K562 (cell line): ENCODE data around the gene SETD1B. TPM values are rescaled to one million over a fixed set of nuclear protein-coding genes. Genes with fewer than 3 reads are reported as not detected.

Source experiments
- ATAC-seq: fragments of 200-7000 bp; cut with Tn5 transposase; 3 replicates; pipeline ENCODE4 v1.9.1; 2020; ENCODE audit warnings: moderate library complexity
- BruUV-seq: library from RNA; stranded (reverse); fragments of 400-500 nt; replicated peaks from 2 replicates; lab custom pipeline; 2021; lab: Mats Ljungman, UMichigan
- CTCF ChIA-PET: fragments of 300-600 bp; formaldehyde crosslinking; extraction: SDS; loops from one replicate; lab custom pipeline; 2021; ENCODE audit warnings: low intra/inter-chr PET ratio; lab: Yijun Ruan, JAX
- POLR2A ChIA-PET: fragments of 300-600, 350-650 bp; sonication (Branson Sonifier 250); formaldehyde crosslinking; extraction: SDS; loops from one replicate; lab custom pipeline; 2021; ENCODE audit warnings: antibody characterized with exemption, inconsistent platforms; lab: Yijun Ruan, JAX
- DNase-seq, 4 experiments: peaks; one replicate each; pipeline versions ENCODE4 v3.0.0 to v3.0.0-alpha.2; 2011 to 2018; ENCODE audit warnings: low spot score in 3 of 4, mixed read lengths in 3 of 4; ENCODE audit errors: extremely low read depth in 1 of 4
- FAIRE-seq: peaks from 2 replicates; lab custom pipeline; 2011; peaks lifted over from hg19 to GRCh38; lab: Jason Lieb, UNC
- H2AFZ ChIP-seq: 2 replicates; pipeline ENCODE4 v1.6.0; 2011; ENCODE audit warnings: low read depth, low read length, control low read depth, inconsistent platforms
- H3K27ac ChIP-seq: fragments of 200-600 bp; 3 replicates; pipeline ENCODE4 v1.8.0; 2011; ENCODE audit warnings: low read depth, mild to moderate bottlenecking, control low read depth, inconsistent platforms, low read length, moderate library complexity, mixed read lengths; ENCODE audit errors: extremely low read depth
- H3K27me3 ChIP-seq, 2 experiments: fragments of 300-600 bp in 1 of 2; 2 replicates in 1 of 2; 3 replicates in 1 of 2; pipeline versions ENCODE4 v1.6.0 to v1.8.0; 2011; ENCODE audit warnings: inconsistent platforms in 2 of 2, low read length in 2 of 2, mild to moderate bottlenecking in 1 of 2, mixed read lengths in 1 of 2, moderate library complexity in 1 of 2; ENCODE audit not compliant: control insufficient read depth in 2 of 2, insufficient read depth in 2 of 2
- H3K36me3 ChIP-seq: fragments of 300-600 bp; 3 replicates; pipeline ENCODE4 v1.8.0; 2011; ENCODE audit warnings: mild to moderate bottlenecking, low read length, inconsistent platforms; ENCODE audit not compliant: control insufficient read depth, insufficient read depth
- H3K4me1 ChIP-seq, 2 experiments: fragments of 200-600 bp in 1 of 2; replicated peaks in 1 of 2; 2 replicates in 1 of 2; 3 replicates in 1 of 2; pipeline versions ENCODE4 v1.5.1 to v1.8.0; 2011; ENCODE audit warnings: inconsistent platforms in 2 of 2, low read length in 2 of 2, mild to moderate bottlenecking in 1 of 2, mixed read lengths in 1 of 2, moderate library complexity in 1 of 2; ENCODE audit not compliant: control insufficient read depth in 2 of 2, insufficient read depth in 2 of 2
- H3K4me2 ChIP-seq: 2 replicates; pipeline ENCODE4 v1.6.1; 2011; ENCODE audit warnings: low read length, control low read depth, inconsistent platforms, mixed read lengths; ENCODE audit not compliant: insufficient read depth
- H3K4me3 ChIP-seq: fragments of 200-600 bp; sonication (generic), shearing (Covaris generic); 2 replicates; pipeline ENCODE4 v1.5.1; 2016; ENCODE audit warnings: control low read depth, inconsistent platforms
- H3K79me2 ChIP-seq: fragments of 200-600 bp; 3 replicates; pipeline ENCODE4 v1.8.0; 2011; ENCODE audit warnings: low read length, inconsistent platforms; ENCODE audit not compliant: control insufficient read depth, insufficient read depth
- H3K9ac ChIP-seq, 2 experiments: 2 replicates each; pipeline versions ENCODE4 v1.6.0 to v1.6.1; 2011; ENCODE audit warnings: low read depth in 2 of 2, low read length in 2 of 2, control low read depth in 1 of 2, inconsistent platforms in 1 of 2, mild to moderate bottlenecking in 1 of 2, mixed read lengths in 1 of 2; ENCODE audit not compliant: insufficient read depth in 1 of 2
- H3K9me1 ChIP-seq: one replicate; pipeline ENCODE4 v1.6.0; 2011; ENCODE audit warnings: inconsistent platforms, mild to moderate bottlenecking, low read length, moderate library complexity; ENCODE audit not compliant: control insufficient read depth, insufficient read depth
- H3K9me3 ChIP-seq: replicated peaks from 2 replicates; pipeline ENCODE4 v1.5.1; 2011; ENCODE audit warnings: low read depth, low read length, inconsistent platforms; ENCODE audit not compliant: control insufficient read depth, insufficient read depth
- H4K20me1 ChIP-seq: replicated peaks from 2 replicates; pipeline ENCODE4 v1.6.1; 2011; ENCODE audit warnings: low read length, inconsistent platforms, mixed read lengths; ENCODE audit not compliant: control insufficient read depth, insufficient read depth
- E4F1 ChIP-seq: fragments of 250-450 bp; sonication (Bioruptor Pico); IDR thresholded peaks from 2 replicates; pipeline ENCODE4 v1.5.0; 2021; ENCODE audit warnings: mild to moderate bottlenecking, borderline replicate concordance
- POLR2G ChIP-seq: fragments of 200-400 bp; formaldehyde crosslinking; IDR thresholded peaks from 2 replicates; pipeline ENCODE4 v1.6.1; 2017; ENCODE audit warnings: low read depth, mild to moderate bottlenecking, antibody characterized with exemption, low read length, moderate library complexity
- PURB ChIP-seq: sonication (generic); formaldehyde crosslinking; IDR thresholded peaks from 2 replicates; pipeline ENCODE4 v1.9.0; 2021; ENCODE audit warnings: low read depth, mild to moderate bottlenecking, missing genetic modification reagents
- RBFOX2 ChIP-seq: fragments of 200-400 bp; formaldehyde crosslinking; IDR thresholded peaks from 2 replicates; pipeline ENCODE4 v1.6.1; 2017; ENCODE audit warnings: low read depth, mild to moderate bottlenecking, low read length, moderate library complexity
- RBM22 ChIP-seq: fragments of 200-400 bp; formaldehyde crosslinking; IDR thresholded peaks from 2 replicates; pipeline ENCODE4 v1.6.1; 2018; ENCODE audit warnings: low read length, low read depth; ENCODE audit not compliant: poor library complexity, severe bottlenecking
- TCF3 ChIP-seq: sonication (generic); formaldehyde crosslinking; IDR thresholded peaks from 2 replicates; pipeline ENCODE4 v1.4.0; 2020; ENCODE audit warnings: mild to moderate bottlenecking, missing genetic modification reagents
- THAP7 ChIP-seq: fragments of 250-450 bp; sonication (Bioruptor Pico); IDR thresholded peaks from 2 replicates; pipeline ENCODE4 v1.5.0; 2021
- ZNF449 ChIP-seq: fragments of 250-450 bp; sonication (Bioruptor Pico); IDR thresholded peaks from 2 replicates; pipeline ENCODE4 v1.8.0; 2022; ENCODE audit warnings: moderate library complexity, mild to moderate bottlenecking, inconsistent platforms
- ZNF655 ChIP-seq: fragments of 250-450 bp; sonication (Bioruptor Pico); IDR thresholded peaks from 2 replicates; pipeline ENCODE4 v1.5.0; 2021
- WGBS: fragments of 100-300 bp; shearing (Covaris generic); methylation state at CpG from one replicate; pipeline ENCODE4 v1.1.6; 2016; ENCODE audit warnings: low coverage, mixed read lengths; ENCODE audit not compliant: insufficient coverage; ENCODE audit errors: missing lambda C conversion rate; 5-methylcytosine and 5-hydroxymethylcytosine counted together
- in situ Hi-C: fragments of 300-500 bp; cut with MboI; formaldehyde crosslinking; loops from 4 replicates; pipeline ENCODE4 v1.15.0; 2018; ENCODE audit warnings: inconsistent platforms, mixed read lengths
- intact Hi-C: fragments of 100-400 bp; cut with micrococcal nuclease; formaldehyde crosslinking; loops from 2 replicates; pipeline ENCODE4 v1.14.2; 2022
- polyA plus RNA-seq, 8 experiments: library from polyadenylated mRNA; depleted of rRNA in 4 of 8; stranded (reverse) in 5 of 8; unstranded in 3 of 8; fragments of >200 nt; fragmentation: Nextera tagmentation in 2 of 8; fragmentation: Illumina TruSeq in 1 of 8; extraction: Ambion mirVana in 2 of 8; extraction: Trizol in 1 of 8; gene quantifications; 2 replicates each; pipeline versions ENCODE4 v1.2.1 to v1.2.3, GENCODE V29; 2011 to 2014; ENCODE audit warnings: inconsistent platforms in 1 of 8, missing spikeins in 1 of 8
- total RNA-seq, 7 experiments: library from RNA; depleted of rRNA in 6 of 7; stranded (reverse); fragments of >200 nt in 6 of 7; fragmentation: Illumina TruSeq in 2 of 7; extraction: Trizol in 2 of 7; gene quantifications; 2 replicates each; pipeline versions ENCODE4 v1.2.1 to v1.2.3, GENCODE V29; 2011 to 2021; ENCODE audit warnings: low replicate concordance in 1 of 7

The SETD1B gene
- total and polyA plus RNA-seq, 9 of the 15 experiments (the other 6 are each of a cell fraction or from before 2014, with no cell fraction given): 0.48 to 26.6 (median 2.3) TPM

- ATAC-seq: no peak
- intact Hi-C loops: no loop called here
- in situ Hi-C loops: no loop called here
- H4K20me1 ChIP-seq: peaks cover 9% of the 10 kb centered on the region; the same call in 1 of the 2 replicates
- no TSS peak for BruUV-seq
- H3K36me3 ChIP-seq: peaks cover 84% of the 10 kb centered on the region
- 98% methylated on average over 13 of the region's 47 CpGs for WGBS
- peak overlapping the region in 1 of 2 experiments; percentile 55; a peak in 1 of 4 replicates for H3K9ac ChIP-seq
- no peak overlapping the region for H3K4me3 ChIP-seq
- no peaks in the 10 kb centered on the region for H3K27me3 ChIP-seq
- ChIA-PET CTCF (no interaction called here), POLR2A (interaction anchor here (0.6 kb wide), 1 partner anchor 1220 kb away, joined by 3 read pairs; no protein-coding TSS in a partner anchor)
- H3K9me1 ChIP-seq: no peaks in the 10 kb centered on the region
- no peak for FAIRE-seq
- no peak for DNase-seq
- no peak overlapping the region for H3K27ac ChIP-seq
- peaks cover 8 to 24% of the 10 kb centered on the region in 2 experiments; a peak in 3 of 5 replicates for H3K4me1 ChIP-seq
- H2AFZ ChIP-seq: no peak overlapping the region
- H3K9me3 ChIP-seq: no peaks in the 10 kb centered on the region
- TF ChIP-seq ZNF449 (no peak), PURB (no peak), RBFOX2 (peak; percentile 63), POLR2G (peak; percentile 55), E4F1 (CRISPR knock-in tag) (no peak), RBM22 (peak; percentile 66), ZNF655 (no peak), TCF3 (CRISPR knock-in tag) (no peak), THAP7 (CRISPR knock-in tag) (no peak)
- H3K4me2 ChIP-seq: no peak overlapping the region
- H3K79me2 ChIP-seq: peaks cover 22% of the 10 kb centered on the region
Measured at GRCh38 chr12:121816925-121817647, 13.3 kb downstream of the SETD1B start.
